AG09309 (cell line): Measurements from ENCODE around the gene RASAL1.

Source experiments
- DNase-seq: peaks from one replicate; pipeline ENCODE4 v3.0.0-alpha.2; 2010; ENCODE audit warnings: low read depth
- H3K4me3 ChIP-seq: 2 replicates; pipeline ENCODE4 v1.5.1; 2011; ENCODE audit warnings: mild to moderate bottlenecking, low read depth, low read length, moderate library complexity; ENCODE audit not compliant: control insufficient read depth
- TF ChIP-seq, protein P1 (sequence below): IDR thresholded peaks from 2 replicates; pipeline ENCODE4 v1.5.1; 2011; ENCODE audit warnings: mild to moderate bottlenecking, low read depth, low read length, inconsistent platforms; ENCODE audit not compliant: insufficient read depth, control insufficient read depth; ENCODE audit errors: missing control alignments

The RASAL1 gene

DNA sequence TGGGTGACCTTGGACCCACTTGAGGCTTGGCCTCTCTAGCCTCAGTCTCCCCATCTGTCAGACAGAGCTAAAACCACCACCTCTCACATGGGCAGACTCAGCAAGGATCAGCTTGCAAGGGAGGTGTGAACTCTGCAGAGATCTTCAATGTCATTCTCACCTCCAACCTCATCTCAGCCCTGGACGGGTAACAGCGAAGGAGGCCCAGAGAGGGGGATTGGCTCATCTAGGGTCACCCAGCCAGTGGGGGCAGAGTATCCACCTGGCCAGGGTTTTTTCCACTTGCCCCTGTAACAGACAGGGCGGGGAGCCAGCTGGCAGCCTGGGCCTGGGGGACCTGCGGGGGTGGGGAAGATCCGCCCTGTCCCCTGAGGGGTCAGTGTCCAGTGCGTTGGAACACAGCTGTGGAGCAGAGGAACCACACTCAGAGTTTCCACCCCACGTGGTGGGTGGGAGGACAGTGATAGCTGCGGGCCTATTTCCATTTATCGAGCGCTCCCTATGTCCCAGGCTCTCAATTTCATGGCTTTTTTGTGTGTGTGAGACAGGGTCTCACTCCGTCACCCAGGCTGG is 51.6 kb downstream of the RASAL1 start:
- H3K4me3 ChIP-seq: no peak overlapping the region
- DNase-seq: no peak
- TF ChIP-seq, protein P1, sequence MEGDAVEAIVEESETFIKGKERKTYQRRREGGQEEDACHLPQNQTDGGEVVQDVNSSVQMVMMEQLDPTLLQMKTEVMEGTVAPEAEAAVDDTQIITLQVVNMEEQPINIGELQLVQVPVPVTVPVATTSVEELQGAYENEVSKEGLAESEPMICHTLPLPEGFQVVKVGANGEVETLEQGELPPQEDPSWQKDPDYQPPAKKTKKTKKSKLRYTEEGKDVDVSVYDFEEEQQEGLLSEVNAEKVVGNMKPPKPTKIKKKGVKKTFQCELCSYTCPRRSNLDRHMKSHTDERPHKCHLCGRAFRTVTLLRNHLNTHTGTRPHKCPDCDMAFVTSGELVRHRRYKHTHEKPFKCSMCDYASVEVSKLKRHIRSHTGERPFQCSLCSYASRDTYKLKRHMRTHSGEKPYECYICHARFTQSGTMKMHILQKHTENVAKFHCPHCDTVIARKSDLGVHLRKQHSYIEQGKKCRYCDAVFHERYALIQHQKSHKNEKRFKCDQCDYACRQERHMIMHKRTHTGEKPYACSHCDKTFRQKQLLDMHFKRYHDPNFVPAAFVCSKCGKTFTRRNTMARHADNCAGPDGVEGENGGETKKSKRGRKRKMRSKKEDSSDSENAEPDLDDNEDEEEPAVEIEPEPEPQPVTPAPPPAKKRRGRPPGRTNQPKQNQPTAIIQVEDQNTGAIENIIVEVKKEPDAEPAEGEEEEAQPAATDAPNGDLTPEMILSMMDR: no peak

DNA sequence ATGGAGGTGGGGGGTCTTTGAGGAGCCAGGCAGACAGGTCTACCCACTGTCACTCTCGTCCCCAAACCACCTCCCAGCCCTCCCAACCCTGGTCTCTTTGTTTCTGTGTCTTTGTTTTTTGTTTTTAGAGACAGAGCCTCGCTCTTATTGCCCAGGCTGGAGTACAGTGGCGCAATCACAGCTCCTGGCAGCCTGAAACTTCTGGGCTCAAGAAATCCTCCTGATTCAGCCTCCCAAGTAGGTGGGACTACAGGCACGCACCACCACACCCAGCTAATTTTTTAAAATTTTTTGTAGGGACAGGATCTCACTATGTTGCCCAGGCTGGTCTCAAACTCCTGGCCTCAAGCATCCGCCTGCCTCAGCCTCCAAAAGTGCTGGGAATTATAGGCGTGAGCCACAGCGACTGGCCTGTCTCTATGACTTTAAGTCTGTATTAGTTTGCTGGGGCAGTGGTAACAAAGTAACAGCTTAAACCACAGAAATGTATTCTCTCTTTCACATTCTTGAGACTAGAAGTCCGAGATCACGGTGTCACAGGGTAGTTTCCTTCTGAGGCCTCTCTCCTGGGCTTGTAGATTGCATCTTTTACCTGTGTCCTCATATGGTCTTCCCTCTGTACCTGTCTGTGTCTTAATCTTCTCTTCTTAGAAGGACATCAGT is 52.9 kb downstream of the RASAL1 start:
- TF ChIP-seq, protein P1: no peak
- no peak for DNase-seq
- H3K4me3 ChIP-seq: no peak overlapping the region

- no peak overlapping the region for H3K4me3 ChIP-seq
- DNase-seq: no peak
- TF ChIP-seq, protein P1: no peak
These were observed 53.7 kb downstream of the RASAL1 start for GRCh38 chr12:113081873-113082272.

- DNase-seq: no peak
- TF ChIP-seq, protein P1: no peak
- no peak overlapping the region for H3K4me3 ChIP-seq
These were observed 57.7 kb downstream of the RASAL1 start for GRCh38 chr12:113077859-113078255.

DNA sequence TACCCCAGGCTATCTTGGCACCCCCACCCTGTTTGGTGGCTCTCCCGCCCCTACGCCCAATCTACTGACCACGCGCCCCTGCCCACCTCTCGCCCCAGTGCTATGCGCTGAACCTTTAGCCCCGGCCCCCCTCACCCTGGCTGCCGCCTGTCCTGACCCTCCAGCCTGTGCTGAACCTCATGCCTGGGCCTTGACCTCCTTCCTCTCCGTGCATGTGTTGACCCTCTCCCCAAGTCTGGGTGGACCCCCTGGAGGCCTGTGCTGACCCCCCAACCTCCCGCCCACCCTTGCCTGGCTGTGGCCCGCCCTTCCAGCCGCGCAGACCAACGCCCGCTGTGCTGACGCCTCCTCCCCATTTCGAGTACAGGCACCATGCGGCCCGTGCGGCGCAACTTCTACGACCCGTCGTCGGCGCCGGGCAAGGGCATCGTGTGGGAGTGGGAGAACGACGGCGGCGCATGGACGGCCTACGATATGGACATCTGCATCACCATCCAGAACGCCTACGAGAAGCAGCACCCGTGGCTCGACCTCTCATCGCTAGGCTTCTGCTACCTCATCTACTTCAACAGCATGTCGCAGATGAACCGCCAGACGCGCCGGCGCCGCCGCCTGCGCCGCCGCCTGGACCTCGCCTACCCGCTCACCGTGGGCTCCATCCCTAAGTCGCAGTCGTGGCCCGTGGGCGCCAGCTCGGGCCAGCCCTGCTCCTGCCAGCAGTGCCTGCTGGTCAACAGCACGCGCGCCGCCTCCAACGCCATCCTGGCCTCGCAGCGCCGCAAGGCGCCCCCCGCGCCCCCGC is 58.3 kb downstream of the RASAL1 start:
- DNase-seq: no peak
- H3K4me3 ChIP-seq: no peak overlapping the region
- TF ChIP-seq, protein P1: no peak

- no peak overlapping the region for H3K4me3 ChIP-seq
- no peak for DNase-seq
- TF ChIP-seq, protein P1: no peak
These were observed 60.4 kb downstream of the RASAL1 start for GRCh38 chr12:113075137-113075683.
